ENCODE data around the gene C10orf143. TPM values are rescaled to one million over a fixed set of nuclear protein-coding genes. Genes with fewer than 3 reads are reported as not detected.
A peak's percentile ranks its signal among the peaks of the same experiment; 100 is the strongest.
"Not testable (repeated sequence)": the region's sequence is repeated elsewhere in the genome, so short reads cannot be mapped to it uniquely, and the experiment has no call there.

C10orf143 gene
- total RNA-seq, 1 donor = 2.0 TPM

- DNase-seq (ENCODE audit: low read depth) = no peak
- no peak overlapping the region for H3K4me3 ChIP-seq (ENCODE audit: low read depth, low read length)
- TF ChIP-seq, protein P1, sequence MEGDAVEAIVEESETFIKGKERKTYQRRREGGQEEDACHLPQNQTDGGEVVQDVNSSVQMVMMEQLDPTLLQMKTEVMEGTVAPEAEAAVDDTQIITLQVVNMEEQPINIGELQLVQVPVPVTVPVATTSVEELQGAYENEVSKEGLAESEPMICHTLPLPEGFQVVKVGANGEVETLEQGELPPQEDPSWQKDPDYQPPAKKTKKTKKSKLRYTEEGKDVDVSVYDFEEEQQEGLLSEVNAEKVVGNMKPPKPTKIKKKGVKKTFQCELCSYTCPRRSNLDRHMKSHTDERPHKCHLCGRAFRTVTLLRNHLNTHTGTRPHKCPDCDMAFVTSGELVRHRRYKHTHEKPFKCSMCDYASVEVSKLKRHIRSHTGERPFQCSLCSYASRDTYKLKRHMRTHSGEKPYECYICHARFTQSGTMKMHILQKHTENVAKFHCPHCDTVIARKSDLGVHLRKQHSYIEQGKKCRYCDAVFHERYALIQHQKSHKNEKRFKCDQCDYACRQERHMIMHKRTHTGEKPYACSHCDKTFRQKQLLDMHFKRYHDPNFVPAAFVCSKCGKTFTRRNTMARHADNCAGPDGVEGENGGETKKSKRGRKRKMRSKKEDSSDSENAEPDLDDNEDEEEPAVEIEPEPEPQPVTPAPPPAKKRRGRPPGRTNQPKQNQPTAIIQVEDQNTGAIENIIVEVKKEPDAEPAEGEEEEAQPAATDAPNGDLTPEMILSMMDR (IDR thresholded peaks at IDR 0.05; ENCODE audit: insufficient read depth, low read length) = no peak
Observed at GRCh38 chr10:130128922-130129321, 18.3 kb upstream of the C10orf143 start.

GRCh38 chr10:130128062-130128781 lies 17.6 kb upstream of the C10orf143 start:
- no peak overlapping the region for H3K4me3 ChIP-seq (ENCODE audit: low read depth, low read length)
- TF ChIP-seq, protein P1 (IDR thresholded peaks at IDR 0.05; ENCODE audit: insufficient read depth, low read length) = no peak
- DNase-seq (ENCODE audit: low read depth) = peak; percentile 32

DNA sequence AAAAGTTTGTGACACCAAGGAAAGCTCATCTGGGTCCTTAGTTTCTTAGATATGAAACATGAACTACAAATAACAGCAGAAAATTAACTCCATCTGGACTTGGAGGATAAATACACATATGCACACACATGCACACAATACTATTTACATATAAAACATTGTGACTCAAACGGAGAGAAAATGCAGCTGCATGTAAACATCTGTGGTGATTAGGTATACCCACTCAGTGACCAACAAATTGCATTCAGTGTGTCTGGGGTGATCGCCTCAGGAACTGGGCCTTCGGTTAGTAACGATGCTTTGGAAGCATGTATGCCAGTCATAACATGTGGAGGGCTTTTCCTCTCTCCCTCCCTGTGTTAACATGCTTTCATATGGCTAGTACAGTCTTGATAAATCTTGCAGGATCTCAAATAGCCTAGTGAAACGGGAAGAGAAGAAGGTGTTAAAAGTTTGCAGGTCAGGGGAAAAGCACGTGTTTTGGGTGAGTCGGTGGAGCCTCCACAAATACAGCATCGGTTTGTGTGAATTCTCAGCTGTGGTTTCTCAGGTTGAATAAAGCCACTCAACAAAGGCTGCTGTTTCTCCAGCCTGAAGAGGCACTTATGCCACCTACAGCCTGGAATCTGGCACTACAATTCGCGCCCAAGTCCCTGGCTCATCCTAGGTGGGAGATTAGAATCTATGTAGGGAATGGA lies 16.9 kb upstream of the C10orf143 start:
- no peak overlapping the region for H3K4me3 ChIP-seq (ENCODE audit: low read depth, low read length)
- DNase-seq (ENCODE audit: low read depth) = peak; percentile 76
- TF ChIP-seq, protein P1 (IDR thresholded peaks at IDR 0.05; ENCODE audit: insufficient read depth, low read length) = peak; percentile 96

- no peak for DNase-seq (ENCODE audit: low read depth)
- no peak overlapping the region for H3K4me3 ChIP-seq (ENCODE audit: low read depth, low read length)
- TF ChIP-seq, protein P1 (IDR thresholded peaks at IDR 0.05; ENCODE audit: insufficient read depth, low read length) = no peak
Observed at GRCh38 chr10:130121486-130122079, 11.0 kb upstream of the C10orf143 start.

- not testable (repeated sequence) for H3K4me3 ChIP-seq (ENCODE audit: low read depth, low read length); DNase-seq (ENCODE audit: low read depth)
Observed at GRCh38 chr10:130117535-130117934, 6.9 kb upstream of the C10orf143 start.

DNA sequence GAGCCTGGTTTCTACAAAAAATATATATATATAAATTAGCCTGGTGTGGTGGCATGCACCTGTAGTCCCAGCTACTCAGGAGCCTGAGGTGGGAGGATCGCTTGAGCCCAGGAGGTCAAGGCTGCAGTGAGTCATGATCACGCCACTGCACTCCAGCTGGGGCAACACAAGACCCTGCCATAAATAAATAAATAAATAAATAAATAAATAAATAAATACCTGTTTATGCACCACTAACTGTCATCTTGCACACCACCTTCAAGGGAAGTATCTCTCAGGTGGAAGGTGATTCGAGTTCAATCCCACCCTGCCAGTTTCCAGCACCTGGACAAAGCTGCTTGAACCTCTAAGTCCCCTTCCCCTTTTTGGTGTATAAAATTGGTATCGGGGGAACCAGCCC lies 6.3 kb upstream of the C10orf143 start:
- not testable (repeated sequence) for H3K4me3 ChIP-seq (ENCODE audit: low read depth, low read length); DNase-seq (ENCODE audit: low read depth)

DNA sequence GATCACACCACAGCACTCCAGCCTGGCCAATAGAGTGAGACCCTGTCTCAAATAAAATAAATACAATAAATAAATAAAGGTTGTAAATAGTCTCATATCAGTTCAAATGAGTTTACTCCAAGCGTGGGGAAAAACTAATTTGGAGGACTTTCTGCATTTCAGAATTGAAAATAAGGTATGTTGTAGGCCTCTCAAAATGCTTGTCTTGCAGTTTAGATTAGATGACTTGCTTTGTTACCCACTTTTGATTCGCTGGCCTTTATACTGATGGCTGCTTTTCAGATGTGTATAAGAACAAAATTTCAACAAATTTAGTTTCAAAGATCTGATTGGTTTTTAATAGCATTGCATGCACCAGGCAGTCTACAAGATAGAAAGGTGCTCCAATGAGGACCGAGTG lies 2.2 kb upstream of the C10orf143 start:
- TF ChIP-seq, protein P1 (IDR thresholded peaks at IDR 0.05; ENCODE audit: insufficient read depth, low read length) = no peak
- no peak overlapping the region for H3K4me3 ChIP-seq (ENCODE audit: low read depth, low read length)
- DNase-seq (ENCODE audit: low read depth) = no peak

Data from fibroblast of the aortic adventitia (primary cell).